K562 (cell line): ENCODE results near the gene PCDHGA5. TPM values are rescaled to one million over a fixed set of nuclear protein-coding genes. Genes with fewer than 3 reads are reported as not detected.

Experiments
- ARID3A ChIP-seq: IDR thresholded peaks from 2 replicates; pipeline ENCODE4 v1.6.1; 2012; ENCODE audit warnings: low read depth, low read length, improper control_type of control experiment, borderline replicate concordance
- BHLHE40 ChIP-seq: IDR thresholded peaks from 2 replicates; pipeline ENCODE4 v1.6.1; 2011; ENCODE audit warnings: low read length, improper control_type of control experiment
- CBX1 ChIP-seq: sonication (generic); IDR thresholded peaks from 2 replicates; pipeline ENCODE4 v1.6.1; 2016; ENCODE audit warnings: antibody characterized with exemption, low read depth, mild to moderate bottlenecking
- CBX3 ChIP-seq, 2 experiments: IDR thresholded peaks; 1 replicate in 1 of 2; 2 replicates in 1 of 2; pipeline ENCODE4 v1.6.1; 2012; ENCODE audit warnings: inconsistent platforms in 2 of 2, low read length in 2 of 2, borderline replicate concordance in 1 of 2, control low read depth in 1 of 2
- E2F1 ChIP-seq: sonication (generic); formaldehyde crosslinking; IDR thresholded peaks from 2 replicates; pipeline ENCODE4 v1.8.1; 2023; ENCODE audit warnings: mild to moderate bottlenecking, missing genetic modification reagents, moderate library complexity
- ETV1 ChIP-seq: fragments of 450-650 bp; conservative IDR thresholded peaks from 2 replicates; pipeline ENCODE4 v1.6.1; 2016; ENCODE audit warnings: missing genetic modification characterization, control low read depth, low read depth, missing compliant biosample characterization
- HDAC8 ChIP-seq: fragments of 450-650 bp; IDR thresholded peaks from 2 replicates; pipeline ENCODE4 v1.6.1; 2016; ENCODE audit warnings: mild to moderate bottlenecking, missing genetic modification characterization, moderate library complexity, missing compliant biosample characterization
- HEY1 ChIP-seq: fragments of 250-450 bp; sonication (Bioruptor Pico); IDR thresholded peaks from 2 replicates; pipeline ENCODE4 v1.5.0; 2020; ENCODE audit warnings: mild to moderate bottlenecking, moderate library complexity, borderline replicate concordance
- HINFP ChIP-seq: fragments of 450-650 bp; conservative IDR thresholded peaks from 2 replicates; pipeline ENCODE4 v1.6.1; 2016; ENCODE audit warnings: missing genetic modification characterization, low read depth, mild to moderate bottlenecking, control low read depth, missing compliant biosample characterization
- KLF1 ChIP-seq: fragments of 450-650 bp; IDR thresholded peaks from 2 replicates; pipeline ENCODE4 v1.6.1; 2016; ENCODE audit warnings: missing genetic modification characterization, missing compliant biosample characterization
- MLLT1 ChIP-seq, 2 experiments: fragments of 450-650 bp; IDR thresholded peaks; 2 replicates each; pipeline ENCODE4 v1.6.1; 2016
- POLR2A ChIP-seq: fragments of 450-650 bp; conservative IDR thresholded peaks from 2 replicates; pipeline ENCODE4 v1.6.1; 2016
- SMARCA5 ChIP-seq: fragments of 450-650 bp; IDR thresholded peaks from 2 replicates; pipeline ENCODE4 v1.6.1; 2016
- SMARCB1 ChIP-seq: IDR thresholded peaks from 2 replicates; pipeline ENCODE4 v1.6.1; 2011; ENCODE audit warnings: improper control_type of control experiment, low read depth; ENCODE audit not compliant: insufficient read length
- SREBF2 ChIP-seq: sonication (generic); formaldehyde crosslinking; IDR thresholded peaks from 2 replicates; pipeline ENCODE4 v1.4.0; 2020; ENCODE audit warnings: mild to moderate bottlenecking, missing genetic modification reagents
- TAF9B ChIP-seq: fragments of 450-650 bp; IDR thresholded peaks from 2 replicates; pipeline ENCODE4 v1.6.1; 2018; ENCODE audit warnings: mild to moderate bottlenecking; ENCODE audit not compliant: partially characterized antibody
- TARDBP ChIP-seq: fragments of 450-650 bp; IDR thresholded peaks from 2 replicates; pipeline ENCODE4 v1.6.1; 2016
- TEAD1 ChIP-seq, 2 experiments: fragments of 450-650 bp in 1 of 2; sonication (generic) in 1 of 2; formaldehyde crosslinking; IDR thresholded peaks; 2 replicates each; pipeline versions ENCODE4 v1.4.0 to v1.8.0; 2020 to 2022; ENCODE audit warnings: mild to moderate bottlenecking in 2 of 2, missing genetic modification reagents in 1 of 2
- ZBED1 ChIP-seq: IDR thresholded peaks from 2 replicates; pipeline ENCODE4 v1.6.1; 2014
- ZNF121 ChIP-seq: sonication (generic); formaldehyde crosslinking; conservative IDR thresholded peaks from 2 replicates; pipeline ENCODE4 v1.8.0; 2022; ENCODE audit warnings: missing genetic modification reagents
- ZNF134 ChIP-seq: fragments of 250-450 bp; sonication (Bioruptor Pico); conservative IDR thresholded peaks from 2 replicates; pipeline ENCODE4 v1.4.0; 2020
- ZNF24 ChIP-seq: fragments of 450-650 bp; IDR thresholded peaks from 2 replicates; pipeline ENCODE4 v1.6.1; 2016
- ZNF717 ChIP-seq: fragments of 250-450 bp; sonication (Bioruptor Pico); IDR thresholded peaks from 2 replicates; pipeline ENCODE4 v1.5.0; 2021
- polyA plus RNA-seq, 8 experiments: library from polyadenylated mRNA; depleted of rRNA in 4 of 8; stranded (reverse) in 5 of 8; unstranded in 3 of 8; fragments of >200 nt; fragmentation: Nextera tagmentation in 2 of 8; fragmentation: Illumina TruSeq in 1 of 8; extraction: Ambion mirVana in 2 of 8; extraction: Trizol in 1 of 8; gene quantifications; 2 replicates each; pipeline versions ENCODE4 v1.2.1 to v1.2.3, GENCODE V29; 2011 to 2014; ENCODE audit warnings: inconsistent platforms in 1 of 8, missing spikeins in 1 of 8
- total RNA-seq, 7 experiments: library from RNA; depleted of rRNA in 6 of 7; stranded (reverse); fragments of >200 nt in 6 of 7; fragmentation: Illumina TruSeq in 2 of 7; extraction: Trizol in 2 of 7; gene quantifications; 2 replicates each; pipeline versions ENCODE4 v1.2.1 to v1.2.3, GENCODE V29; 2011 to 2021; ENCODE audit warnings: low replicate concordance in 1 of 7

PCDHGA5 gene
- total and polyA plus RNA-seq, 9 of the 15 experiments (the other 6 are each of a cell fraction or from before 2014, with no cell fraction given) = 0.01 to 0.18 (median 0.12) TPM; not detected in 1

GRCh38 chr5:141320225-141321169, 43.5 kb upstream of the PCDHGA5 start, which contains the start of gene TAF7 (continued):
- TF ChIP-seq HINFP (tag) (no peak), E2F1 (CRISPR knock-in tag) (peak; percentile 47; the same call in 1 of the 2 replicates), ZNF121 (CRISPR knock-in tag) (no peak), ARID3A (peak; percentile 33; the same call in 1 of the 2 replicates), CBX3 (IDR thresholded peaks at IDR 0.05; ENCODE audit: borderline replicate concordance in 1 of 2, low read length in 2 of 2) (peak in 1 of 2 experiments; percentile 21; a peak in 2 of 3 replicates), SMARCA5 (peak; percentile 17; the same call in 1 of the 2 replicates), KLF1 (tag) (peak; percentile 93), ZNF24 (0 out of 2 replicates have a peak, but pooled peaks have one; percentile 36), POLR2A (peak; percentile 97), SMARCB1 (no peak), ZNF134 (CRISPR knock-in tag) (no peak), CBX1 (peak; percentile 88), TAF9B (peak; percentile 89), MLLT1 (IDR thresholded peaks at IDR 0.05) (0 out of 4 replicates have a peak, but pooled peaks of 1 of the 2 experiments have one; percentile 26), BHLHE40 (0 out of 2 replicates have a peak, but pooled peaks have one; percentile 4), ZBED1 (peak; percentile 86), HDAC8 (no peak), SREBF2 (CRISPR knock-in tag) (peak; percentile 87; the same call in 1 of the 2 replicates), ZNF717 (0 out of 2 replicates have a peak, but pooled peaks have one; percentile 48), TARDBP (0 out of 2 replicates have a peak, but pooled peaks have one; percentile 53), HEY1 (CRISPR knock-in tag) (0 out of 2 replicates have a peak, but pooled peaks have one; percentile 38), ETV1 (tag) (peak; percentile 72; the same call in 1 of the 2 replicates), TEAD1 (CRISPR knock-in tag; IDR thresholded peaks at IDR 0.05) (peak; percentile 51 to 52; a peak in 1 of 4 replicates)
